HepG2 (cell line): Measurements from ENCODE around the gene RHOXF1. TPM values are rescaled to one million over a fixed set of nuclear protein-coding genes. Genes with fewer than 3 reads are reported as not detected.
"Not testable (repeated sequence)": the region's sequence is repeated elsewhere in the genome, so short reads cannot be mapped to it uniquely, and the experiment has no call there.

ENCODE experiments used
- ATAC-seq: fragments of 200-7000 bp; cut with Tn5 transposase; 3 replicates; pipeline ENCODE4 v1.9.1; 2020; ENCODE audit warnings: mild to moderate bottlenecking, moderate library complexity
- BruUV-seq: library from RNA; stranded (reverse); fragments of 400-500 nt; replicated peaks from 2 replicates; lab custom pipeline; 2021; lab: Mats Ljungman, UMichigan
- CTCF ChIA-PET: fragments of 300-600 bp; formaldehyde crosslinking; extraction: SDS; loops from one replicate; lab custom pipeline; 2021; ENCODE audit warnings: low total read pairs, inconsistent platforms, low intra/inter-chr PET ratio; lab: Yijun Ruan, JAX
- POLR2A ChIA-PET: fragments of 350-600 bp; sonication (Branson Sonifier 250); formaldehyde crosslinking; loops from one replicate; lab custom pipeline; 2020; ENCODE audit warnings: antibody characterized with exemption, inconsistent platforms; lab: Yijun Ruan, JAX
- DNase-seq: peaks from one replicate; pipeline ENCODE4 v3.0.0-alpha.2; 2015; ENCODE audit warnings: low spot score
- FAIRE-seq: peaks from 3 replicates; lab custom pipeline; 2011; peaks lifted over from hg19 to GRCh38; lab: Jason Lieb, UNC
- H2AFZ ChIP-seq: one replicate; pipeline ENCODE4 v1.6.1; 2011; ENCODE audit warnings: low read length, inconsistent platforms
- H3K27ac ChIP-seq: fragments of 300-600 bp; 3 replicates; pipeline ENCODE4 v1.8.0; 2011; ENCODE audit warnings: mixed run types, mild to moderate bottlenecking, mixed read lengths, low read length, inconsistent platforms; ENCODE audit not compliant: insufficient read depth; ENCODE audit errors: extremely low read length
- H3K27me3 ChIP-seq, 2 experiments: fragments of 200-600 bp in 1 of 2; 2 replicates in 1 of 2; 3 replicates in 1 of 2; pipeline versions ENCODE4 v1.6.0 to v1.8.0; 2011; ENCODE audit warnings: low read length in 2 of 2, mild to moderate bottlenecking in 2 of 2, moderate library complexity in 2 of 2, inconsistent platforms in 1 of 2; ENCODE audit not compliant: insufficient read depth in 2 of 2, control insufficient read depth in 1 of 2
- H3K36me3 ChIP-seq, 2 experiments: fragments of 200-600 bp in 1 of 2; replicated peaks in 1 of 2; 2 replicates in 1 of 2; 3 replicates in 1 of 2; pipeline versions ENCODE4 v1.5.1 to v1.8.0; 2011; ENCODE audit warnings: low read length in 2 of 2, inconsistent platforms in 1 of 2; ENCODE audit not compliant: insufficient read depth in 2 of 2, control insufficient read depth in 1 of 2
- H3K4me1 ChIP-seq: 2 replicates; pipeline ENCODE4 v1.5.1; 2012; ENCODE audit warnings: low read length, inconsistent platforms; ENCODE audit not compliant: insufficient read depth
- H3K4me2 ChIP-seq: 2 replicates; pipeline ENCODE4 v1.6.0; 2011; ENCODE audit warnings: low read depth, low read length, inconsistent platforms
- H3K4me3 ChIP-seq, 3 experiments: fragments of 200-600 bp in 1 of 3; sonication (generic), shearing (Covaris generic) in 1 of 3; replicated peaks in 1 of 3; 2 replicates each; pipeline ENCODE4 v1.5.1; 2011 to 2016; ENCODE audit warnings: low read length in 3 of 3, inconsistent platforms in 2 of 3, low read depth in 2 of 3, mild to moderate bottlenecking in 2 of 3, control low read depth in 1 of 3, mixed read lengths in 1 of 3; ENCODE audit not compliant: insufficient read depth in 1 of 3
- H3K79me2 ChIP-seq: one replicate; pipeline ENCODE4 v1.6.1; 2011; ENCODE audit warnings: low read length, inconsistent platforms; ENCODE audit not compliant: insufficient read depth
- H3K9ac ChIP-seq: 2 replicates; pipeline ENCODE4 v1.6.0; 2011; ENCODE audit warnings: mild to moderate bottlenecking, low read depth, low read length, inconsistent platforms; ENCODE audit not compliant: insufficient read depth
- H3K9me3 ChIP-seq: 2 replicates; pipeline ENCODE4 v1.5.1; 2012; ENCODE audit warnings: mild to moderate bottlenecking, low read length
- H4K20me1 ChIP-seq: 2 replicates; pipeline ENCODE4 v1.6.0; 2011; ENCODE audit warnings: inconsistent platforms, mild to moderate bottlenecking, low read length, moderate library complexity; ENCODE audit not compliant: insufficient read depth
- FOXA3 ChIP-seq: IDR thresholded peaks from 2 replicates; pipeline ENCODE4 v1.6.1; 2016; ENCODE audit warnings: missing genetic modification reagents, missing compliant biosample characterization
- SP5 ChIP-seq: IDR thresholded peaks from 2 replicates; pipeline ENCODE4 v1.6.1; 2016; ENCODE audit warnings: low read depth, borderline replicate concordance
- ZNF333 ChIP-seq: sonication (generic); formaldehyde crosslinking; IDR thresholded peaks from 2 replicates; pipeline ENCODE4 v1.4.0; 2020; ENCODE audit warnings: mild to moderate bottlenecking, missing genetic modification reagents, borderline replicate concordance
- ZNF484 ChIP-seq: sonication (generic); formaldehyde crosslinking; IDR thresholded peaks from 2 replicates; pipeline ENCODE4 v1.5.1; 2020; ENCODE audit warnings: mild to moderate bottlenecking, low read depth, missing genetic modification reagents, borderline replicate concordance
- WGBS: methylation state at CpG from one replicate; pipeline ENCODE4 v1.1.6; 2017; ENCODE audit warnings: low lambda C conversion rate; 5-methylcytosine and 5-hydroxymethylcytosine counted together
- in situ Hi-C: cut with HindIII; loops from 2 replicates; pipeline ENCODE4 v1.10.0; 2017; ENCODE audit warnings: low pct_unique_long_range_greater_than_20kb; ENCODE audit not compliant: extremely low pct_ligation_motif_present
- intact Hi-C: fragments of 100-400 bp; cut with micrococcal nuclease; formaldehyde crosslinking; loops from one replicate; pipeline ENCODE4 v1.10.0; 2022; ENCODE audit not compliant: unreplicated experiment
- polyA plus RNA-seq, 8 experiments: library from polyadenylated mRNA; depleted of rRNA in 3 of 8; stranded (reverse) in 7 of 8; unstranded in 1 of 8; fragments of >200 nt; fragmentation: Illumina TruSeq in 4 of 8; extraction: Trizol in 4 of 8; gene quantifications; 2 replicates each; pipeline versions ENCODE4 v1.2.1 to v1.2.3, GENCODE V29; 2011 to 2016; ENCODE audit warnings: low read depth in 4 of 8, missing spikeins in 1 of 8, mixed read lengths in 1 of 8; ENCODE audit not compliant: insufficient read depth in 1 of 8
- total RNA-seq, 5 experiments: library from RNA; depleted of rRNA; stranded (reverse); fragments of >200 nt; fragmentation: Illumina TruSeq; extraction: Trizol; gene quantifications; 2 replicates each; pipeline ENCODE4 v1.2.3, GENCODE V29; 2016; ENCODE audit warnings: low read depth in 1 of 5

Gene RHOXF1
- total and polyA plus RNA-seq, 2 of the 13 experiments (the other 11 are each of a cell fraction or from before 2014, with no cell fraction given): not detected

DNA sequence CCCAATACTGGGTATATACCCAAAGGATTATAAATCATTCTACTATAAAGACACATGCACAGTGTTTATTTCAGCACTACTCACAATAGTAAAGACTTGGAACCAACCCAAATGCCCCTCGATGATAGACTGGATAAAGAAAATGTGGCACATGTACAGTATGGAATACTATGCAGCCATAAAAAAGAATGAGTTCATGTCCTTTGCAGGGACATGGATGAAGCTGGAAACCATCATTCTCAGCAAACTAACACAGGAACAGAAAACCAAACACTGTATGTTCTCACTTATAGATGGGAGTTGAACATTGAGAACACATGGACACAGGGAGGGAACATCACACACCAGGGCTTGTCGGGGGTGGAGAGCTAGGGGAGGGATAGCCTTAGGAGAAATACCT lies 11.0 kb downstream of the RHOXF1 start:
- H3K9ac ChIP-seq, BruUV-seq, ATAC-seq, in situ Hi-C loops, H3K36me3 ChIP-seq, H4K20me1 ChIP-seq, CTCF ChIA-PET, DNase-seq, H3K79me2 ChIP-seq, H3K27me3 ChIP-seq, H3K27ac ChIP-seq, H2AFZ ChIP-seq, FAIRE-seq, intact Hi-C loops, POLR2A ChIA-PET, H3K4me1 ChIP-seq, H3K4me2 ChIP-seq, H3K4me3 ChIP-seq: not testable (repeated sequence)
- H3K9me3 ChIP-seq: peaks cover 11% of the 10 kb centered on the region; the same call in 1 of the 2 replicates
- 41% methylated on average over 2 of the region's 2 CpGs for WGBS

DNA sequence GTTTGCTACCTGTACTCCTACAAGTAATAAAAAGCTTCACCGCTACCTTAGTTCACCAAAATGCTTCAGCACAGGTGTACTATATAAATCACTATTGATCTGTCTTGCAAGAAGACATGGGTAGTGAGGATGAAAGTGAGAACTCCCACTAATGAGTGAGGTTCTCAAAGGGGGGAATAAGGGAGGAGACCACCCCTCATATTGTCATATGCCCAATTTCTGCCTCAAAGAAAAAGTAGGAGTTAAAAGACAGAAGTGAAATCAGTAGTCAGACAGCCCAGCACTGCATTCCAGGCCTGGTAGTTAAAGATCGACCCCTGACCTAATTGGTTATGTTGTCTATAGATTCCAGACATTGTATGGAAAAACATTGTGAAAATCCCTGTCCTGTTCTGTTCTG lies 14.7 kb downstream of the RHOXF1 start:
- H3K9me3 ChIP-seq: peaks cover 11% of the 10 kb centered on the region; the same call in 1 of the 2 replicates
- H3K36me3 ChIP-seq, H2AFZ ChIP-seq, CTCF ChIA-PET, H3K9ac ChIP-seq, FAIRE-seq, BruUV-seq, H3K27ac ChIP-seq, ATAC-seq, H3K4me1 ChIP-seq, H3K79me2 ChIP-seq, H3K4me2 ChIP-seq, DNase-seq, H3K27me3 ChIP-seq, H4K20me1 ChIP-seq, H3K4me3 ChIP-seq, in situ Hi-C loops, POLR2A ChIA-PET, intact Hi-C loops: not testable (repeated sequence)
- 50% methylated on average over 2 of the region's 2 CpGs for WGBS

- POLR2A ChIA-PET: no interaction called here
- no peak for FAIRE-seq
- Histone ChIP-seq H3K27ac (no peak overlapping the region), H3K36me3 (no peaks in the 10 kb centered on the region), H3K9me3 (no peaks in the 10 kb centered on the region), H4K20me1 (no peaks in the 10 kb centered on the region), H3K9ac (no peak overlapping the region), H2AFZ (no peak overlapping the region), H3K4me1 (no peaks in the 10 kb centered on the region), H3K4me3 (no peak overlapping the region), H3K4me2 (no peak overlapping the region), H3K27me3 (no peaks in the 10 kb centered on the region), H3K79me2 (no peaks in the 10 kb centered on the region)
- 84% methylated on average over 2 of the region's 2 CpGs for WGBS
- CTCF ChIA-PET: no interaction called here
- 0 out of 3 replicates have a peak, but pooled peaks have one; percentile 29 for ATAC-seq
- in situ Hi-C loops: no loop called here
- no peak for TF ChIP-seq SP5
- TF ChIP-seq FOXA3: no peak
- TF ChIP-seq ZNF484 (CRISPR knock-in tag): no peak
- TF ChIP-seq ZNF333 (CRISPR knock-in tag): no peak
- peak; percentile 0 for DNase-seq
- intact Hi-C loops: no loop called here
- no TSS peak for BruUV-seq
Measured at GRCh38 chrX:120090208-120090607, 25.5 kb downstream of the RHOXF1 start.
